Esophagus muscularis mucosa (tissue), 3 donors: ENCODE data around the gene HES1.

Source experiments
- CTCF ChIP-seq, 3 experiments: fragments of 200-600 bp in 2 of 3; fragments of 450-650 bp in 1 of 3; sonication (generic) in 2 of 3; IDR thresholded peaks; one replicate each; pipeline ENCODE4 v1.5.1; 2017 to 2019; ENCODE audit warnings: antibody characterized with exemption in 3 of 3, mild to moderate bottlenecking in 2 of 3, moderate library complexity in 1 of 3
- POLR2A ChIP-seq: fragments of 450-650 bp; IDR thresholded peaks from one replicate; pipeline ENCODE4 v1.6.1; 2017; ENCODE audit warnings: antibody characterized with exemption, moderate library complexity, mild to moderate bottlenecking, low read depth
- POLR2AphosphoS5 ChIP-seq, 2 donors: sonication (generic); formaldehyde crosslinking; IDR thresholded peaks; one replicate each; pipeline ENCODE4 v1.6.1; 2017; ENCODE audit warnings: antibody characterized with exemption in 2 of 2

DNA sequence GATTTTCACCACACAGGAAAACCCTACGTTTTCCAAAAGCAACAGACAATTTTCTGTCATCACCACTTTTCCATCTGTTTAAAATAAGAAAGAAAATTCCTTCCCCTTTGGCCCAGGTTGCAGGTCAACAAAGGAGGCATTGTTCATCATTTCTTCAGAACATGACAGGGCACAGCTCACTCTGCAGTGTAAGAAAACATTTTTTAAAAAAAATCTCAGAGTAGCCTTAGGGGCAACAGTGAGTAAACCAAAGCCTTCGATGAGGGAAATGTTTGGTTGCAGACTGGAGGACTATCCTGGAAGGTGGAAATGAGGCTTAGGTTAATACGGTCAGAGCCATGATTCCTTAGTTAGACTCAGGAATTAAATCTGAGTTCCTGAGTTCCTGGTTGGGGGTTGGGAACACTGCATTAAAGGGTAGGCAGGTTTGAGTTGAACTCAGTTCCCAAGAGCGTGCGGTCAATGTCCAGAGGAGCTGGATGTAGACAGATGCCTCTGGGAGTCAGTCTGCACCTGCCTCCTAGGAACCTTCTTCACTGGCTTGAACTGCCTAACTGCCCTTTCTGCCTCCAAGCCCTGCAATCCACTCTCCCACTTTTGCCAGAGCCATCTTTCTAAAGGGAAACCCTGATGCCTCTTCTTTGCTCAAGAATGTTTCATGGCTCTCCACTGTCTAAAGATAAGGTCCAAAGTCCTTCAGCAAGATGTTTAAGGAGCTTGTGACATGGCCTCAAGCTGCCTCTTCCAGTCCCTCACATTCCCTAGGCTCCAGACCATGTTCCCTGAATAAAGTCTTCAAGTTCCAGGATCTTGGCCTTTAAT is 3.3 kb upstream of the HES1 start:
- TF ChIP-seq POLR2A (no peak), CTCF (IDR thresholded peaks at IDR 0.05) (no peak), POLR2AphosphoS5 (IDR thresholded peaks at IDR 0.05) (no peak)
